HG02973 (cell line): ENCODE measurements around the gene SLITRK2.

ENCODE experiments used
- ATAC-seq: cut with Tn5 transposase; IDR thresholded peaks from one replicate; pipeline ENCODE4 v1.9.1; 2021; ENCODE audit warnings: moderate library complexity; ENCODE audit not compliant: unreplicated experiment

The SLITRK2 gene, protein sequence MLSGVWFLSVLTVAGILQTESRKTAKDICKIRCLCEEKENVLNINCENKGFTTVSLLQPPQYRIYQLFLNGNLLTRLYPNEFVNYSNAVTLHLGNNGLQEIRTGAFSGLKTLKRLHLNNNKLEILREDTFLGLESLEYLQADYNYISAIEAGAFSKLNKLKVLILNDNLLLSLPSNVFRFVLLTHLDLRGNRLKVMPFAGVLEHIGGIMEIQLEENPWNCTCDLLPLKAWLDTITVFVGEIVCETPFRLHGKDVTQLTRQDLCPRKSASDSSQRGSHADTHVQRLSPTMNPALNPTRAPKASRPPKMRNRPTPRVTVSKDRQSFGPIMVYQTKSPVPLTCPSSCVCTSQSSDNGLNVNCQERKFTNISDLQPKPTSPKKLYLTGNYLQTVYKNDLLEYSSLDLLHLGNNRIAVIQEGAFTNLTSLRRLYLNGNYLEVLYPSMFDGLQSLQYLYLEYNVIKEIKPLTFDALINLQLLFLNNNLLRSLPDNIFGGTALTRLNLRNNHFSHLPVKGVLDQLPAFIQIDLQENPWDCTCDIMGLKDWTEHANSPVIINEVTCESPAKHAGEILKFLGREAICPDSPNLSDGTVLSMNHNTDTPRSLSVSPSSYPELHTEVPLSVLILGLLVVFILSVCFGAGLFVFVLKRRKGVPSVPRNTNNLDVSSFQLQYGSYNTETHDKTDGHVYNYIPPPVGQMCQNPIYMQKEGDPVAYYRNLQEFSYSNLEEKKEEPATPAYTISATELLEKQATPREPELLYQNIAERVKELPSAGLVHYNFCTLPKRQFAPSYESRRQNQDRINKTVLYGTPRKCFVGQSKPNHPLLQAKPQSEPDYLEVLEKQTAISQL

GRCh38 chrX:145817331-145818185 is at the start of gene SLITRK2:
TSS of gene SLITRK2 (plus strand) at chrX:145817829. CDS start at chrX:145822426, 4,597 bp downstream.
- no peak for ATAC-seq

- ATAC-seq, result no peak
Measured at GRCh38 chrX:145773006-145773405, 44.6 kb upstream of the SLITRK2 start.

GRCh38 chrX:145792281-145792680 is 25.3 kb upstream of the SLITRK2 start:
- ATAC-seq, result no peak

GRCh38 chrX:145803508-145803907 is 14.1 kb upstream of the SLITRK2 start:
- no peak for ATAC-seq

DNA sequence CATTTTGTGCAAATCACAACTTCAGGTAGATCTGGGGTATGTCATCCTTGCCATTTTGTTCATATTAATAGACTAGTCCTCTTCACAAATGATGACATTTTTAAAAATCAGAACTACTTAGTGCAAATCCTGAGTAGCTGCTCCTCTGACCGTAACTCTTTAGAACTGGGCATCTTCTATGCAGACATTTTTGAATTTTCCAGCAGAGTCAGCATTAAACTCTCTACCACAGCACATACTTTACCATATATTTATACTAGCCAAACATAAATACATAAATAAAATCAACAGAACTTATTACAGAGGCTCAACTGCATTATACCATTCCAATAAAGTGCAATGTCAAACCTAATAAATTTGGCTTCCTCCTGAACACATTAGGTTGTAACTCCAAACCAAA is 4.5 kb upstream of the SLITRK2 start:
- ATAC-seq, result no peak

- ATAC-seq, result no peak
Measured at GRCh38 chrX:145816601-145817315, 871 bp upstream of the SLITRK2 start.

- no peak for ATAC-seq
Measured at GRCh38 chrX:145818186-145819113, 821 bp downstream of the SLITRK2 start.

GRCh38 chrX:145820825-145821224 is 3.2 kb downstream of the SLITRK2 start:
- ATAC-seq, result no peak

DNA sequence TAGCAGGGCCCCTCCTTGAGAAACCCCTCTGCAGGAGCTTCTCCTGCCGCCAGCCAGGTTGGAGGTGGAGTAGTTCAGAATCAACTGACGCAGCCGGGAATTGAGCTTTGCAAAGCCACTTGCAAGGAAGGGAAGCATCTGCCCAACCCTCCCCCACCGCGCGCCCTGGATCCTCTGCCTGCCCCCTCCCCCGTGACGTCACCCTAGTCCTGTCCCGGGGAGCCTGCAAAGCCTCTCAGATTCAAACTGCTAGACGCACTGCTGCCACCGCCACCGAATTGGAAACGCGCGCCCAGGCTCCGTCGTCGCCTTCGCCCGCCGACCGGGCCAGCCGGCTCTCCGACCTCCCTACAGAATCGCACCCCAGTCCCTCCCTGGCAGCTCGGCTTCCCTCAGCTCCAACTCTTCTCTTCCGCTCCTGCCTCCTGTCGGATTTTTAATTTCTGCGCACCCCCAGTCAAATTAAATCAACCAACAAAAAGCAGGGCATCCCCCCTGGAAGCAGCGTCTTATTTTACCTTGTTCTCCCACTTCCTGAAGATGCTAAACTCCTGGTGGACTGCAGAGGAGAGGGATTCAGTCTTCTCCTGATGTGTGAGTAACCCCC is 3.8 kb downstream of the SLITRK2 start:
- no peak for ATAC-seq

DNA sequence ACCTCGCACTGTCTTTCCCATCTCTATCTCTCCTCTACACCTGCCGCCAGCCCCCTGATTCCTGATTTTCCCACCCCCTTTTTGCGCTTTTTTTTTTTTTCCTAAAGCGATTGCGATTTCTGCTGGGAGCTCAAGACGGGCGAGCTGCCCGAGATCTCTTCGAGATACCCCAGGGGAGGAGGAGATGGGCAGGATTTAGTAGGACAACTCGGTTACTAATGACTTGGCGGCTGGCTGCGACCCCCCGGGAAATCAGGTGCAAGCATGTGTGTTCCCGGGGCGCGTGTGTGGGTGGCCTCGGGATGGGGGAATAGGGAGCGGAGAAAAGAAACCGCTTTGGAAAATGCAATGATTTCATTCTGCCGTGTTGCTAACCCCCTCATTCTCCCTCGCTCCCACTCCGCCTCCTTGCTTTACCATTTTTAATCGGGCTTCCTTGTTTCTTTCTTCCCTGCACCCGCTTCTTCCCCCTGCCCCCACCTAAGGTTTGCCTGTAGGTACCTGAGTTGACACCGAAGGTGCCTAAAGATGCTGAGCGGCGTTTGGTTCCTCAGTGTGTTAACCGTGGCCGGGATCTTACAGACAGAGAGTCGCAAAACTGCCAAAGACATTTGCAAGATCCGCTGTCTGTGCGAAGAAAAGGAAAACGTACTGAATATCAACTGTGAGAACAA is 4.4 kb downstream of the SLITRK2 start:
- ATAC-seq, result no peak

GRCh38 chrX:145823132-145823531 is 5.5 kb downstream of the SLITRK2 start:
- no peak for ATAC-seq

DNA sequence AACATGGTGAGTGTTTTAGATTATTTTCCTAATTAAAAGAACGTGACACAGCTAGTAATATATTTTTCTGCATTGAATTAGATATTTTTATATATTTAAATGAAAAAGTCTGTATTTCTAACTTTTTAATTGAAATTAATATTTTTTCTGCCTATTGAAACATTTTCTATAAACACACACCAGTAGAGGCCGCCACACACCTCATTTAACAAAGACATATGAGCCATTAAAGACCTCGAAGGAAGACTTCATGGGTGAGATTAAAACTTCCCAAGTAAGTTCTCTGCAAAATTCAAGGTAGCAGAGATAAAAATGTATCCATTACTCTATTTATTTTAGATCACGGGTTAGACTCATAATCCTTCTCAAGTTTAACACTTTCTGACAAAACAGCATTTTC is 8.3 kb downstream of the SLITRK2 start:
- ATAC-seq, result no peak

DNA sequence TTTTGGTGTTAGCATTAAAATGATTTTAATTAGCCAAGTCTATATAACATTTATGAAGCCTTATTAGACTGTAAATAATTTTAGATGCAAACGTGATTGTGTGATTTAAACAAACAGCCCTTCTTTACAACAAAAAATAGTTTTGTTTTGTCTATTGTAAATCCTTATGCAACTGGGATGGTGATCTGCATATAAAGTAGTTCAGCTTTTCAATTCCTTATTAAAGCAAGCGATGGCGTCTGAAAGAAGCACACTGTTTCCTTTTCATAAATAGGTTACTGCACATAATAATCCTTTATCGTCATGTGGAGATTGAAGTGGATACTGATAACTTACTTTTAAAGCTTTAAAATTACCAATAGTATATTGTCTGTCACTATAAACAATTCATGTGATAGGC is 8.8 kb downstream of the SLITRK2 start:
- ATAC-seq, result no peak

GRCh38 chrX:145832796-145833195 is 15.2 kb downstream of the SLITRK2 start:
- no peak for ATAC-seq

- no peak for ATAC-seq
Measured at GRCh38 chrX:145840531-145840930, 22.9 kb downstream of the SLITRK2 start.

- no peak for ATAC-seq
Measured at GRCh38 chrX:145843146-145843904, 25.7 kb downstream of the SLITRK2 start.

DNA sequence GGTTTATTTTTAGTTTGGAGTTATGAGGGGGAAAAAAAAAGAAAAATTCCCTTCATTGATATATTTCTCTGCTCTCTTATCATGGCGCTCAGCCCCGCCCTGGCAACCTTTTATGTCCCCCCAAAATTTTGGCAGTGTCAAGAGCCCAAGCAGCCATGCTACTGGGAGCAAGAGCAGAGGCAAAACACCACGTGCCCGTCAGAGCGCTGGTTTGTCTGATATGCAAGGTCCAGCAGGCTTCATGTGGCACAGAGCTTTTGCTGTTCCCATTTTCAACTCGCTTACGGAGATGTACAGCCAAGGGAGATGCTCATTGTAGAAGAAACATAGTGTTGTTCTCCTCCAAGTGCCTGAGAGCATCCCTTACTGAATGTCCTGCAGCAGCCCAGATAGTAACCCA is 27.3 kb downstream of the SLITRK2 start:
- ATAC-seq, result no peak

DNA sequence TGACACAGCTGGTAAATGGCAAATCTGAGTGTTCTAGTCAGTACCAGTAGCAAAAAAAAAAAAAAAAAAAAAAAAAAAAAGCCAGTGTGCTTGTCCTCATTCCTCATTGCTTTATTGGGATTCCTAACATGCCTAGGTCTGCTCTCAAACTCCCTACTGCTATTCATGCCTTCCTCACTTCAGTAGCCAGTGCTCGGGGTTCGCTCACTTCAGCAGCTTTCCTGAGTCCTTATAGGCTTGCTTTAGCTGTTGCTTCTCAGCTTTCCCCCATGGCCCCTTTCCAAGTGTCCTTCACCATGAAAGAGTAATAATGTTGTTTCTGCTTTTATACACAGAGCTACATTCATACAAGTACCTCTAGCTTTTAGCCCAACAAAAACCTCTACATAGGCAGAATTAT is 30.8 kb downstream of the SLITRK2 start:
- no peak for ATAC-seq
